GM18858 (cell line): Measurements from ENCODE around the gene EFTUD2.
"Not testable (repeated sequence)": the region's sequence is repeated elsewhere in the genome, so short reads cannot be mapped to it uniquely, and the experiment has no call there.

ENCODE experiments used
- ATAC-seq: cut with Tn5 transposase; IDR thresholded peaks from one replicate; pipeline ENCODE4 v1.9.1; 2021; ENCODE audit not compliant: unreplicated experiment

EFTUD2 gene

GRCh38 chr17:44812263-44812662, 87.0 kb downstream of the EFTUD2 start:
- ATAC-seq: no peak

- ATAC-seq: not testable (repeated sequence)
These were observed 90.4 kb downstream of the EFTUD2 start for GRCh38 chr17:44808656-44809388.

- no peak for ATAC-seq
These were observed 91.1 kb downstream of the EFTUD2 start for GRCh38 chr17:44808156-44808555.

- no peak for ATAC-seq
These were observed 91.5 kb downstream of the EFTUD2 start for GRCh38 chr17:44807817-44808155.

GRCh38 chr17:44807093-44807816, 92.0 kb downstream of the EFTUD2 start:
- ATAC-seq: no peak

GRCh38 chr17:44804302-44805089, 94.7 kb downstream of the EFTUD2 start:
- no peak for ATAC-seq

GRCh38 chr17:44801880-44802279, 97.4 kb downstream of the EFTUD2 start:
- no peak for ATAC-seq
